B cell (primary cell): ENCODE measurements around the gene ZKSCAN7. TPM values are rescaled to one million over a fixed set of nuclear protein-coding genes. Genes with fewer than 3 reads are reported as not detected.

Source experiments
- ATAC-seq: fragments of 200-7000 bp; cut with Tn5 transposase; one replicate; pipeline ENCODE4 v1.10.0; 2021; ENCODE audit warnings: low read depth, mild to moderate bottlenecking, moderate number of reproducible peaks, moderate library complexity
- CTCF ChIA-PET: fragments of 350-600 bp; sonication (Branson Sonifier 250); formaldehyde crosslinking; loops from one replicate; lab custom pipeline; 2021; ENCODE audit warnings: antibody characterized with exemption, inconsistent platforms; lab: Charles Lee
- POLR2A ChIA-PET: fragments of 350-600 bp; sonication (Branson Sonifier 250); formaldehyde crosslinking; loops from one replicate; lab custom pipeline; 2021; ENCODE audit warnings: antibody characterized with exemption; lab: Charles Lee
- DNase-seq: peaks from one replicate; pipeline ENCODE4 v3.0.0; 2013
- H2AFZ ChIP-seq: 2 replicates; pipeline ENCODE4 v1.6.1; 2012; ENCODE audit warnings: mild to moderate bottlenecking, low read depth, low read length; ENCODE audit not compliant: insufficient read depth, poor library complexity, severe bottlenecking
- H3K27ac ChIP-seq, 2 donors: 1 replicate in 1 of 2; 2 replicates in 1 of 2; pipeline ENCODE4 v1.5.1; 2012 to 2013; ENCODE audit warnings: low read length in 2 of 2, mild to moderate bottlenecking in 2 of 2, moderate library complexity in 1 of 2
- H3K27me3 ChIP-seq, 4 experiments: fragments of 200-600 bp in 1 of 4; sonication (generic) in 1 of 4; replicated peaks in 1 of 4; 1 replicate in 2 of 4; 2 replicates in 2 of 4; pipeline versions ENCODE4 v1.6.1 to v1.7.0; 2013 to 2016; ENCODE audit warnings: low read length in 3 of 4, mild to moderate bottlenecking in 2 of 4, mixed read lengths in 1 of 4, moderate library complexity in 1 of 4; ENCODE audit not compliant: insufficient read depth in 4 of 4, control insufficient read depth in 3 of 4; ENCODE audit errors: control extremely low read depth in 1 of 4
- H3K36me3 ChIP-seq, 2 experiments: replicated peaks in 1 of 2; 1 replicate in 1 of 2; 2 replicates in 1 of 2; pipeline versions ENCODE4 v1.6.1 to v1.7.1; 2013; ENCODE audit warnings: low read length in 1 of 2; ENCODE audit not compliant: insufficient read depth in 2 of 2, control insufficient read depth in 1 of 2; ENCODE audit errors: control extremely low read depth in 1 of 2, extremely low read depth in 1 of 2
- H3K4me1 ChIP-seq, 2 donors: fragments of 200-600 bp in 1 of 2; sonication (generic) in 1 of 2; 1 replicate in 1 of 2; 2 replicates in 1 of 2; pipeline versions ENCODE4 v1.5.1 to v1.6.1; 2013 to 2017; ENCODE audit warnings: low read length in 2 of 2; ENCODE audit not compliant: control insufficient read depth in 2 of 2, insufficient read depth in 2 of 2
- H3K4me2 ChIP-seq: replicated peaks from 2 replicates; pipeline ENCODE3; 2012; ENCODE audit warnings: mild to moderate bottlenecking, low read depth, low read length; ENCODE audit not compliant: poor library complexity, severe bottlenecking
- H3K4me3 ChIP-seq, 5 experiments: fragments of 200-600 bp in 1 of 5; sonication (generic) in 1 of 5; 1 replicate in 3 of 5; 2 replicates in 2 of 5; pipeline versions ENCODE4 v1.5.1 to v1.7.0; 2011 to 2016; ENCODE audit warnings: low read length in 4 of 5, mild to moderate bottlenecking in 4 of 5, low read depth in 2 of 5, control low read depth in 1 of 5, moderate library complexity in 1 of 5; ENCODE audit not compliant: insufficient read depth in 1 of 5; ENCODE audit errors: control extremely low read depth in 1 of 5, extremely low read depth in 1 of 5
- H3K79me2 ChIP-seq: fragments of 200-600 bp; sonication (generic); one replicate; pipeline ENCODE4 v1.6.0; 2016; ENCODE audit warnings: low read length; ENCODE audit not compliant: control insufficient read depth, insufficient read depth
- H3K9ac ChIP-seq: fragments of 200-600 bp; sonication (generic); 2 replicates; pipeline ENCODE4 v1.6.1; 2017; ENCODE audit warnings: mild to moderate bottlenecking, low read length, moderate library complexity
- H3K9me3 ChIP-seq, 3 donors: one replicate each; pipeline versions ENCODE4 v1.6.1 to v1.7.1; 2013; ENCODE audit warnings: low read length in 2 of 3; ENCODE audit not compliant: control insufficient read depth in 2 of 3, insufficient read depth in 1 of 3; ENCODE audit errors: control extremely low read depth in 1 of 3
- H4K20me1 ChIP-seq: 2 replicates; pipeline ENCODE4 v1.6.0; 2012; ENCODE audit warnings: mild to moderate bottlenecking, low read length; ENCODE audit not compliant: insufficient read depth, control insufficient read depth, poor library complexity, severe bottlenecking
- H3K27ac Mint-ChIP-seq: one replicate; pipeline ENCODE4 v1.8.0; 2021; ENCODE audit warnings: mixed read lengths
- H3K27me3 Mint-ChIP-seq: one replicate; pipeline ENCODE4 v1.8.0; 2021; ENCODE audit warnings: mixed read lengths
- H3K4me1 Mint-ChIP-seq: one replicate; pipeline ENCODE4 v1.8.0; 2021; ENCODE audit warnings: mixed read lengths
- H3K4me3 Mint-ChIP-seq: one replicate; pipeline ENCODE4 v1.8.0; 2021; ENCODE audit warnings: mixed read lengths
- H3K9me3 Mint-ChIP-seq: one replicate; pipeline ENCODE4 v1.8.0; 2022; ENCODE audit warnings: mixed read lengths; ENCODE audit not compliant: insufficient read depth
- EZH2 ChIP-seq: IDR thresholded peaks from 2 replicates; pipeline ENCODE4 v1.6.1; 2012; ENCODE audit warnings: borderline replicate concordance, low read depth, mild to moderate bottlenecking, moderate library complexity, low read length; ENCODE audit not compliant: insufficient read depth, poor library complexity, severe bottlenecking
- WGBS: methylation state at CpG from one replicate; pipeline ENCODE4 v1.1.5; 2013; ENCODE audit warnings: missing lambda C conversion rate; ENCODE audit not compliant: insufficient coverage; 5-methylcytosine and 5-hydroxymethylcytosine counted together
- intact Hi-C: fragments of 100-400 bp; cut with micrococcal nuclease; formaldehyde crosslinking; loops from one replicate; pipeline ENCODE4 v1.10.0; 2022
- polyA minus RNA-seq: library from RNA; depleted of rRNA, polyadenylated mRNA; stranded (reverse); fragments of >200 nt; gene quantifications from 2 replicates; pipeline ENCODE4 v1.2.3, GENCODE V29; 2012
- polyA plus RNA-seq: library from polyadenylated mRNA; depleted of rRNA; stranded (reverse); fragments of >200 nt; gene quantifications from 2 replicates; pipeline ENCODE4 v1.2.3, GENCODE V29; 2012
- total RNA-seq, 2 donors: library from RNA; stranded (reverse); fragments of 120-200 nt in 1 of 2; gene quantifications; 1 replicate in 1 of 2; 2 replicates in 1 of 2; pipeline versions ENCODE4 v1.2.3 to v1.2.4, GENCODE V29; 2013 to 2022
- TF ChIP-seq, protein P1 (sequence below): fragments of 200-600 bp; IDR thresholded peaks from one replicate; pipeline ENCODE4 v1.8.0; 2022; ENCODE audit warnings: antibody characterized with exemption, mild to moderate bottlenecking

ZKSCAN7 gene
- total RNA-seq (8.0 and 8.5 TPM in 2 replicates), polyA plus RNA-seq (2.9 and 3.4 TPM in 2 replicates), polyA minus RNA-seq (7.3 and 9.9 TPM in 2 replicates)
- total RNA-seq (2013) = 7.9 TPM

DNA sequence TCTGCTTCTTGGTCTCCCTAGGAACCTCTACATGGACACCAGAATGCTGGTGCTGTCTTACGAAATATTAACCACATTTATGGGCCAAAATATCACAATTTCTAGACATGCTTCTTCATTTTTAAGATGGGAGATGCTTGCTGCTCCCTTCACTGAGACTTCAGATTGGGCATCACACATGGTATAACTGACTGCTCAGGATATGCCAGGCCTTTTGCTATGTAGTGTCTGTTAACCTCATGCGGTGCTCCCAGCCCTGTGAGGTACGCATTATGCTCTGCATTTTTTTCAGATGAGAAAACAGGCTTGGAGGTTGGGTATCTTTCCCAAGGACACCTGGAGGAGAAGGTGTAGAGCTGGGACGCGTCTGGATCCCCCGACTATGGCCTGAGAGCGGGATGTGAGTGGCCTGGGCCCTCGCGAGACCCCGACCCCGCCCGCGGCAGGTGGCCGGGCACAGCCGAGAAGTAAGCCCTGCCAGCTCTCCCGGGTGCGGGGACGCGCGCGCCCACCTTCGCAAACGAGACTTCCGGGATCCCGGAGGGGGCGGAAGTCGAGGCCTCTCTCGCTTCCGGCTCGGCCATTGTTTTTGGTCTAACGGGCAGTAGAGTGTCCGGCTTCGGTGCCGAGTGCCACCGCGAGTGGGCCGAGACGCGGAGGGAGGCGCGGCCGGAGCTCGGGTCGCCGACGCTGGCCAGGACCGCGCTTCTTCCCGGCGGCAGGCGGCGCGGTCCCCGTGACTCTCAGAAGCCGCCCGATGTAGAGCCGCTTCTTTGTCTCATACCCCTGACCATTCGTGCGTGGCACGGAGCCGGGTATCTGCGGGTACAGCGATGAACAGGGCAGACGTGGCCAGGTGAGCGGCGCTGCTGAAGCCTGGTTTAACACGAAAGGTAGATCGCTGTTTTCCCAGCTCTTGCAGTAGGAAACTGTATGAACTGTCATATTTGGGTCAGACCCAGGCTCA is at the start of gene ZKSCAN7:
ZKSCAN7 (plus strand) TSS at position 568 of the 967 bp plus-strand sequence. CDS start 1,855 bp downstream, outside the sequence.
- H3K4me3 ChIP-seq = peak within 1 kb of the TSS; percentile 49 to 91 (median 79)
- POLR2A ChIA-PET = interaction anchor here (1.0 to 1.2 kb wide), 2 partner anchors 174 to 207 kb away, joined by 3 read pairs; partner anchors contain the start of genes KIAA1143, KIF15 and ZNF501
- Mint-ChIP-seq H3K27ac (peak within 1 kb of the TSS; percentile 83), H3K9me3 (peaks cover 2% of the 10 kb centered on the region), H3K4me1 (peaks cover 24% of the 10 kb centered on the region), H3K27me3 (peaks cover 7% of the 10 kb centered on the region), H3K4me3 (peak within 1 kb of the TSS; percentile 90)
- H3K27ac ChIP-seq = peak within 1 kb of the TSS; percentile 40 to 79
- ATAC-seq (peak; percentile 74), DNase-seq (peak; percentile 74)
- intact Hi-C loops = loop anchor here (1.0 to 10.0 kb wide), 5 partner anchors 22 to 217 kb away; partner anchors contain the start of genes TCAIM, ZNF445 and ZNF501
- CTCF ChIA-PET = interaction anchor here (1.4 to 1.8 kb wide), 2 partner anchors 21 to 22 kb away, joined by 3 to 6 read pairs; no protein-coding TSS in a partner anchor
- peaks cover 9% of the 10 kb centered on the region for H3K79me2 ChIP-seq
- 9% methylated on average over 68 of the region's 68 CpGs for WGBS
- peaks cover 0 to 8% (median 0%) of the 10 kb centered on the region in 3 donors for H3K9me3 ChIP-seq
- no peak for TF ChIP-seq EZH2
- TF ChIP-seq, protein P1, sequence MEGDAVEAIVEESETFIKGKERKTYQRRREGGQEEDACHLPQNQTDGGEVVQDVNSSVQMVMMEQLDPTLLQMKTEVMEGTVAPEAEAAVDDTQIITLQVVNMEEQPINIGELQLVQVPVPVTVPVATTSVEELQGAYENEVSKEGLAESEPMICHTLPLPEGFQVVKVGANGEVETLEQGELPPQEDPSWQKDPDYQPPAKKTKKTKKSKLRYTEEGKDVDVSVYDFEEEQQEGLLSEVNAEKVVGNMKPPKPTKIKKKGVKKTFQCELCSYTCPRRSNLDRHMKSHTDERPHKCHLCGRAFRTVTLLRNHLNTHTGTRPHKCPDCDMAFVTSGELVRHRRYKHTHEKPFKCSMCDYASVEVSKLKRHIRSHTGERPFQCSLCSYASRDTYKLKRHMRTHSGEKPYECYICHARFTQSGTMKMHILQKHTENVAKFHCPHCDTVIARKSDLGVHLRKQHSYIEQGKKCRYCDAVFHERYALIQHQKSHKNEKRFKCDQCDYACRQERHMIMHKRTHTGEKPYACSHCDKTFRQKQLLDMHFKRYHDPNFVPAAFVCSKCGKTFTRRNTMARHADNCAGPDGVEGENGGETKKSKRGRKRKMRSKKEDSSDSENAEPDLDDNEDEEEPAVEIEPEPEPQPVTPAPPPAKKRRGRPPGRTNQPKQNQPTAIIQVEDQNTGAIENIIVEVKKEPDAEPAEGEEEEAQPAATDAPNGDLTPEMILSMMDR = peak; percentile 10
- peak within 1 kb of the TSS; percentile 85 for H3K4me2 ChIP-seq
- H3K36me3 ChIP-seq = no peaks in the 10 kb centered on the region
- peak within 1 kb of the TSS; percentile 90 for H2AFZ ChIP-seq
- peak within 1 kb of the TSS; percentile 80 for H3K9ac ChIP-seq
- H3K4me1 ChIP-seq = peaks cover 13 to 16% of the 10 kb centered on the region in 2 donors
- H3K27me3 ChIP-seq = peaks cover 0 to 2% (median 0%) of the 10 kb centered on the region in 4 experiments
- no peaks in the 10 kb centered on the region for H4K20me1 ChIP-seq
